ENCODE data around the gene LARGE1. TPM values are rescaled to one million over a fixed set of nuclear protein-coding genes. Genes with fewer than 3 reads are reported as not detected.

LARGE1 gene
- polyA plus RNA-seq, 3 donors: 0.05 to 0.13 TPM; not detected in 1

- H3K4me1 Mint-ChIP-seq: no peaks in the 10 kb centered on the region
- no peak overlapping the region for H3K4me2 ChIP-seq (replicated peaks; ENCODE audit: extremely low read depth, low read length, poor library complexity, severe bottlenecking)
- no peak overlapping the region for H2AFZ ChIP-seq (ENCODE audit: insufficient read depth, low read depth, low read length, poor library complexity, severe bottlenecking)
- H3K4me1 ChIP-seq (ENCODE audit: control insufficient read depth in 1 of 2, insufficient read depth in 2 of 2, low read length in 2 of 2): no peaks in the 10 kb centered on the region
- H3K4me3 ChIP-seq (replicated peaks in 1 of 3; ENCODE audit: low read depth in 2 of 3, low read length in 3 of 3): no peak overlapping the region
- no CpG with 5 or more reads among the region's 3 CpGs for WGBS (ENCODE audit: insufficient coverage)
- intact Hi-C loops (cut with micrococcal nuclease): no loop called here
- H3K27me3 ChIP-seq (ENCODE audit: control insufficient read depth in 2 of 2, insufficient read depth in 2 of 2, low read length in 2 of 2): no peaks in the 10 kb centered on the region
- TF ChIP-seq, protein P1, sequence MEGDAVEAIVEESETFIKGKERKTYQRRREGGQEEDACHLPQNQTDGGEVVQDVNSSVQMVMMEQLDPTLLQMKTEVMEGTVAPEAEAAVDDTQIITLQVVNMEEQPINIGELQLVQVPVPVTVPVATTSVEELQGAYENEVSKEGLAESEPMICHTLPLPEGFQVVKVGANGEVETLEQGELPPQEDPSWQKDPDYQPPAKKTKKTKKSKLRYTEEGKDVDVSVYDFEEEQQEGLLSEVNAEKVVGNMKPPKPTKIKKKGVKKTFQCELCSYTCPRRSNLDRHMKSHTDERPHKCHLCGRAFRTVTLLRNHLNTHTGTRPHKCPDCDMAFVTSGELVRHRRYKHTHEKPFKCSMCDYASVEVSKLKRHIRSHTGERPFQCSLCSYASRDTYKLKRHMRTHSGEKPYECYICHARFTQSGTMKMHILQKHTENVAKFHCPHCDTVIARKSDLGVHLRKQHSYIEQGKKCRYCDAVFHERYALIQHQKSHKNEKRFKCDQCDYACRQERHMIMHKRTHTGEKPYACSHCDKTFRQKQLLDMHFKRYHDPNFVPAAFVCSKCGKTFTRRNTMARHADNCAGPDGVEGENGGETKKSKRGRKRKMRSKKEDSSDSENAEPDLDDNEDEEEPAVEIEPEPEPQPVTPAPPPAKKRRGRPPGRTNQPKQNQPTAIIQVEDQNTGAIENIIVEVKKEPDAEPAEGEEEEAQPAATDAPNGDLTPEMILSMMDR (IDR thresholded peaks at IDR 0.05): no peak
- H3K27ac Mint-ChIP-seq: no peak overlapping the region
- no peak overlapping the region for H3K27ac ChIP-seq (ENCODE audit: low read depth in 1 of 2, low read length in 2 of 2)
- H3K9me3 ChIP-seq (replicated peaks in 1 of 2; ENCODE audit: control insufficient read depth in 1 of 2, insufficient read depth in 1 of 2, low read length in 2 of 2): peaks cover 4 to 5% of the 10 kb centered on the region in 2 donors
- H3K36me3 ChIP-seq (replicated peaks in 1 of 2; ENCODE audit: control insufficient read depth in 1 of 2, insufficient read depth in 2 of 2, low read length in 2 of 2): no peaks in the 10 kb centered on the region
- H3K79me2 ChIP-seq (ENCODE audit: insufficient read depth, low read length): no peaks in the 10 kb centered on the region
- DNase-seq: no peak
- no peak overlapping the region for H3K4me3 Mint-ChIP-seq
- H3K9ac ChIP-seq (ENCODE audit: insufficient read depth, low read length, poor library complexity, severe bottlenecking): no peak overlapping the region
- no peaks in the 10 kb centered on the region for H3K36me3 Mint-ChIP-seq
- H3K27me3 Mint-ChIP-seq (ENCODE audit: low read depth in 3 of 3): peaks cover 0 to 4% (median 2%) of the 10 kb centered on the region in 3 donors
- H4K20me1 ChIP-seq (ENCODE audit: insufficient read depth, low read length): no peaks in the 10 kb centered on the region
- peaks cover 3 to 20% (median 12%) of the 10 kb centered on the region in 7 donors for H3K9me3 Mint-ChIP-seq
Observed at GRCh38 chr22:33426451-33426850, 493.8 kb downstream of the LARGE1 start.

DNA sequence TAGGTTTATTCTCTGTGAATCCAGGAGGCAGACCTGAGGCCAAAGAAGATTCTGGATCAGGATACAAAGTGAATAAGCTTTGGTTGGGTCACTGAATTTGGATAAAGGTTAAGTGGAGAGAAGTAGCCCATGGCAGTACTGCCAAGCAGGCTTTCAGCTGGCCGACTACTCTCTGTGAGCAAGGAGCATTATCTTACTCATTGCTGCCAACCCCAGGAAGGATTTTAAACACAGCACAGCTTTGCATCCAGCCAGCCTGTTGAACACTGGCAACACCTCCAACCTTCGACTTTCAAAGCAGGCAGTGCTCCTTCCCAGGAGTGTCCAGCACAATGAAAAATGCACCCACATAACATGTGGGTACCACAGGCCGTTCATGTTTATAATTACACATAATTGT, 498.4 kb downstream of the LARGE1 start:
- H3K9me3 ChIP-seq (replicated peaks in 1 of 2; ENCODE audit: control insufficient read depth in 1 of 2, insufficient read depth in 1 of 2, low read length in 2 of 2): peaks cover 11 to 22% of the 10 kb centered on the region in 2 donors
- H3K9ac ChIP-seq (ENCODE audit: insufficient read depth, low read length, poor library complexity, severe bottlenecking): no peak overlapping the region
- no peak overlapping the region for H3K4me2 ChIP-seq (replicated peaks; ENCODE audit: extremely low read depth, low read length, poor library complexity, severe bottlenecking)
- no peaks in the 10 kb centered on the region for H4K20me1 ChIP-seq (ENCODE audit: insufficient read depth, low read length)
- no peaks in the 10 kb centered on the region for H3K36me3 Mint-ChIP-seq
- peaks cover 19 to 34% (median 25%) of the 10 kb centered on the region in 7 donors for H3K9me3 Mint-ChIP-seq
- no peaks in the 10 kb centered on the region for H3K36me3 ChIP-seq (replicated peaks in 1 of 2; ENCODE audit: control insufficient read depth in 1 of 2, insufficient read depth in 2 of 2, low read length in 2 of 2)
- H3K79me2 ChIP-seq (ENCODE audit: insufficient read depth, low read length): no peaks in the 10 kb centered on the region
- no peaks in the 10 kb centered on the region for H3K4me1 ChIP-seq (ENCODE audit: control insufficient read depth in 1 of 2, insufficient read depth in 2 of 2, low read length in 2 of 2)
- DNase-seq: no peak
- no peaks in the 10 kb centered on the region for H3K4me1 Mint-ChIP-seq
- H3K27ac Mint-ChIP-seq: no peak overlapping the region
- WGBS (ENCODE audit: insufficient coverage): 89% methylated on average over 1 of the region's 3 CpGs
- H3K4me3 ChIP-seq (replicated peaks in 1 of 3; ENCODE audit: low read depth in 2 of 3, low read length in 3 of 3): no peak overlapping the region
- no peak overlapping the region for H2AFZ ChIP-seq (ENCODE audit: insufficient read depth, low read depth, low read length, poor library complexity, severe bottlenecking)
- no peak overlapping the region for H3K27ac ChIP-seq (ENCODE audit: low read depth in 1 of 2, low read length in 2 of 2)
- no peak overlapping the region for H3K4me3 Mint-ChIP-seq
- intact Hi-C loops (cut with micrococcal nuclease): no loop called here
- H3K27me3 Mint-ChIP-seq (ENCODE audit: low read depth in 3 of 3): peaks cover 0 to 2% (median 2%) of the 10 kb centered on the region in 3 donors
- TF ChIP-seq, protein P1 (IDR thresholded peaks at IDR 0.05): no peak
- H3K27me3 ChIP-seq (ENCODE audit: control insufficient read depth in 2 of 2, insufficient read depth in 2 of 2, low read length in 2 of 2): no peaks in the 10 kb centered on the region
